Keratinocyte (primary cell): ENCODE measurements around the gene MPZL1. TPM values are rescaled to one million over a fixed set of nuclear protein-coding genes. Genes with fewer than 3 reads are reported as not detected.
A peak's percentile ranks its signal among the peaks of the same experiment; 100 is the strongest.

Experiments
- DNase-seq: peaks from one replicate; pipeline ENCODE4 v3.0.0-alpha.2; 2011; ENCODE audit warnings: low read depth, missing footprints, low spot score
- FAIRE-seq: peaks from 2 replicates; lab custom pipeline; 2011; peaks lifted over from hg19 to GRCh38; lab: Jason Lieb, UNC
- H2AFZ ChIP-seq: 2 replicates; pipeline ENCODE4 v1.6.0; 2012; ENCODE audit warnings: low read length, control low read depth, inconsistent platforms; ENCODE audit not compliant: control insufficient read depth
- H3K27ac ChIP-seq: 2 replicates; pipeline ENCODE4 v1.5.1; 2011; ENCODE audit warnings: low read length; ENCODE audit not compliant: control insufficient read depth, insufficient read depth
- H3K27me3 ChIP-seq: 3 replicates; pipeline ENCODE4 v1.6.0; 2011; ENCODE audit warnings: low read length; ENCODE audit not compliant: control insufficient read depth, insufficient read depth; ENCODE audit errors: extremely low read depth
- H3K36me3 ChIP-seq, 2 experiments: 2 replicates in 1 of 2; 3 replicates in 1 of 2; pipeline ENCODE4 v1.5.1; 2011; ENCODE audit warnings: low read length in 2 of 2, mild to moderate bottlenecking in 1 of 2; ENCODE audit not compliant: control insufficient read depth in 2 of 2, insufficient read depth in 2 of 2; ENCODE audit errors: extremely low read depth in 1 of 2
- H3K4me1 ChIP-seq: 3 replicates; pipeline ENCODE4 v1.5.1; 2011; ENCODE audit warnings: low read length; ENCODE audit not compliant: control insufficient read depth, insufficient read depth; ENCODE audit errors: extremely low read depth
- H3K4me2 ChIP-seq: 3 replicates; pipeline ENCODE4 v1.6.0; 2011; ENCODE audit warnings: low read depth, low read length; ENCODE audit not compliant: control insufficient read depth, insufficient read depth; ENCODE audit errors: extremely low read depth
- H3K4me3 ChIP-seq, 3 experiments: fragments of 200-600 bp in 1 of 3; sonication (generic) in 1 of 3; 2 replicates in 2 of 3; 3 replicates in 1 of 3; pipeline ENCODE4 v1.5.1; 2011 to 2016; ENCODE audit warnings: low read length in 3 of 3, mild to moderate bottlenecking in 3 of 3, control low read depth in 2 of 3, inconsistent platforms in 1 of 3, low read depth in 1 of 3, mixed read lengths in 1 of 3, mixed run types in 1 of 3, moderate library complexity in 1 of 3; ENCODE audit not compliant: control insufficient read depth in 2 of 3, insufficient read depth in 2 of 3; ENCODE audit errors: extremely low read depth in 1 of 3
- H3K79me2 ChIP-seq: 2 replicates; pipeline ENCODE4 v1.6.0; 2012; ENCODE audit warnings: low read length; ENCODE audit not compliant: control insufficient read depth, insufficient read depth
- H3K9ac ChIP-seq: 3 replicates; pipeline ENCODE4 v1.6.0; 2011; ENCODE audit warnings: low read length; ENCODE audit not compliant: control insufficient read depth, insufficient read depth; ENCODE audit errors: extremely low read depth
- H3K9me1 ChIP-seq: 3 replicates; pipeline ENCODE4 v1.6.0; 2011; ENCODE audit warnings: low read length; ENCODE audit not compliant: control insufficient read depth, insufficient read depth; ENCODE audit errors: extremely low read depth
- H3K9me3 ChIP-seq: 2 replicates; pipeline ENCODE4 v1.5.1; 2012; ENCODE audit warnings: low read depth, low read length; ENCODE audit not compliant: control insufficient read depth
- H4K20me1 ChIP-seq: 3 replicates; pipeline ENCODE4 v1.6.0; 2011; ENCODE audit warnings: low read length; ENCODE audit not compliant: control insufficient read depth, insufficient read depth; ENCODE audit errors: extremely low read depth
- EZH2 ChIP-seq: IDR thresholded peaks from one replicate; pipeline ENCODE4 v1.6.1; 2012; ENCODE audit warnings: inconsistent platforms, mild to moderate bottlenecking, low read length, moderate library complexity
- dilution Hi-C: fragments of 300-500 bp; cut with MboI; formaldehyde crosslinking; loops from one replicate; pipeline ENCODE4 v1.7.0; 2020; ENCODE audit warnings: low sequenced_read_pairs; ENCODE audit not compliant: extremely low pct_ligation_motif_present
- polyA plus RNA-seq, 5 experiments: library from polyadenylated mRNA; depleted of rRNA in 3 of 5; stranded (reverse) in 3 of 5; stranded (forward) in 1 of 5; unstranded in 1 of 5; fragments of >200 nt; gene quantifications; 1 replicate in 1 of 5; 2 replicates in 3 of 5; 3 replicates in 1 of 5; pipeline versions ENCODE4 v1.2.1 to v1.2.3, GENCODE V29; 2011 to 2012; ENCODE audit warnings: missing spikeins in 2 of 5, low read depth in 1 of 5, low replicate concordance in 1 of 5
- TF ChIP-seq, protein P1 (sequence below), 3 experiments: IDR thresholded peaks in 1 of 3; conservative IDR thresholded peaks in 1 of 3; optimal IDR thresholded peaks in 1 of 3; 2 replicates in 2 of 3; 3 replicates in 1 of 3; pipeline versions ENCODE3 to v1.5.1; 2011; ENCODE audit warnings: low read length in 3 of 3, mild to moderate bottlenecking in 3 of 3, moderate library complexity in 2 of 3, control low read depth in 1 of 3, inconsistent platforms in 1 of 3; ENCODE audit not compliant: insufficient read depth in 2 of 3; ENCODE audit errors: extremely low read depth in 1 of 3

The MPZL1 gene
- polyA plus RNA-seq, 1 donor (not counting 4 experiments of a cell fraction or from before 2014, with no cell fraction given), result 195 TPM

GRCh38 chr1:167750641-167751040 is 28.9 kb downstream of the MPZL1 start:
- no peaks in the 10 kb centered on the region for H3K9me3 ChIP-seq
- no peak overlapping the region for H3K9ac ChIP-seq
- no peaks in the 10 kb centered on the region for H3K27me3 ChIP-seq
- no peak for FAIRE-seq
- no peak for TF ChIP-seq EZH2
- TF ChIP-seq, protein P1, sequence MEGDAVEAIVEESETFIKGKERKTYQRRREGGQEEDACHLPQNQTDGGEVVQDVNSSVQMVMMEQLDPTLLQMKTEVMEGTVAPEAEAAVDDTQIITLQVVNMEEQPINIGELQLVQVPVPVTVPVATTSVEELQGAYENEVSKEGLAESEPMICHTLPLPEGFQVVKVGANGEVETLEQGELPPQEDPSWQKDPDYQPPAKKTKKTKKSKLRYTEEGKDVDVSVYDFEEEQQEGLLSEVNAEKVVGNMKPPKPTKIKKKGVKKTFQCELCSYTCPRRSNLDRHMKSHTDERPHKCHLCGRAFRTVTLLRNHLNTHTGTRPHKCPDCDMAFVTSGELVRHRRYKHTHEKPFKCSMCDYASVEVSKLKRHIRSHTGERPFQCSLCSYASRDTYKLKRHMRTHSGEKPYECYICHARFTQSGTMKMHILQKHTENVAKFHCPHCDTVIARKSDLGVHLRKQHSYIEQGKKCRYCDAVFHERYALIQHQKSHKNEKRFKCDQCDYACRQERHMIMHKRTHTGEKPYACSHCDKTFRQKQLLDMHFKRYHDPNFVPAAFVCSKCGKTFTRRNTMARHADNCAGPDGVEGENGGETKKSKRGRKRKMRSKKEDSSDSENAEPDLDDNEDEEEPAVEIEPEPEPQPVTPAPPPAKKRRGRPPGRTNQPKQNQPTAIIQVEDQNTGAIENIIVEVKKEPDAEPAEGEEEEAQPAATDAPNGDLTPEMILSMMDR (optimal IDR thresholded peaks at IDR 0.05 in 1 of 3, IDR thresholded peaks at IDR 0.05 in 1 of 3, conservative IDR thresholded peaks at IDR 0.05 in 1 of 3; ENCODE audit: extremely low read depth in 1 of 3, insufficient read depth in 2 of 3, low read length in 3 of 3), result no peak
- H3K4me2 ChIP-seq, result no peak overlapping the region
- H3K79me2 ChIP-seq, result peaks cover 80% of the 10 kb centered on the region
- no peaks in the 10 kb centered on the region for H4K20me1 ChIP-seq
- H3K4me1 ChIP-seq, result peaks cover 42% of the 10 kb centered on the region
- H3K4me3 ChIP-seq, result no peak overlapping the region
- DNase-seq, result no peak
- dilution Hi-C loops, result no loop called here
- H3K36me3 ChIP-seq, result no peaks in the 10 kb centered on the region
- no peaks in the 10 kb centered on the region for H3K9me1 ChIP-seq
- no peak overlapping the region for H2AFZ ChIP-seq
- peak overlapping the region; percentile 40 for H3K27ac ChIP-seq

GRCh38 chr1:167751676-167752075 is 29.9 kb downstream of the MPZL1 start:
- Histone ChIP-seq H3K27ac (peak overlapping the region; percentile 90), H3K9me3 (no peaks in the 10 kb centered on the region), H3K4me3 (peak overlapping the region in 1 of 3 experiments; percentile 8), H3K9me1 (no peaks in the 10 kb centered on the region), H3K4me1 (peaks cover 42% of the 10 kb centered on the region), H3K79me2 (peaks cover 81% of the 10 kb centered on the region), H2AFZ (no peak overlapping the region), H3K36me3 (no peaks in the 10 kb centered on the region), H3K27me3 (no peaks in the 10 kb centered on the region), H3K9ac (peak overlapping the region; percentile 30), H4K20me1 (peaks cover 4% of the 10 kb centered on the region), H3K4me2 (peak overlapping the region; percentile 86)
- FAIRE-seq (no peak), DNase-seq (no peak)
- dilution Hi-C loops, result no loop called here
- no peak for TF ChIP-seq EZH2
- TF ChIP-seq, protein P1 (optimal IDR thresholded peaks at IDR 0.05 in 1 of 3, IDR thresholded peaks at IDR 0.05 in 1 of 3, conservative IDR thresholded peaks at IDR 0.05 in 1 of 3; ENCODE audit: extremely low read depth in 1 of 3, insufficient read depth in 2 of 3, low read length in 3 of 3), result no peak
